IMR-90 (cell line): ENCODE measurements around the gene C14orf93. TPM values are rescaled to one million over a fixed set of nuclear protein-coding genes. Genes with fewer than 3 reads are reported as not detected.

ENCODE experiments used
- ATAC-seq: fragments of 200-7000 bp; cut with Tn5 transposase; 2 replicates; pipeline ENCODE4 v1.9.1; 2020; ENCODE audit warnings: low read depth, mild to moderate bottlenecking, moderate library complexity
- BruUV-seq: library from RNA; stranded (reverse); fragments of 400-500 nt; replicated peaks from 2 replicates; lab custom pipeline; 2021; lab: Mats Ljungman, UMichigan
- CTCF ChIA-PET: fragments of 300-600 bp; formaldehyde crosslinking; extraction: SDS; loops from one replicate; lab custom pipeline; 2021; ENCODE audit warnings: antibody characterized with exemption; lab: Yijun Ruan, JAX
- POLR2A ChIA-PET: fragments of 300-600 bp; sonication (Branson Sonifier 250); formaldehyde crosslinking; loops from one replicate; lab custom pipeline; 2022; ENCODE audit warnings: antibody characterized with exemption; ENCODE audit not compliant: unreplicated experiment; lab: Charles Lee
- DNase-seq: peaks from one replicate; pipeline ENCODE4 v3.0.0; 2013
- H2AFZ ChIP-seq: replicated peaks from 2 replicates; pipeline ENCODE3; 2013; ENCODE audit warnings: low read length, mild to moderate bottlenecking; ENCODE audit not compliant: poor library complexity
- H2AK5ac ChIP-seq: 2 replicates; pipeline ENCODE4 v1.6.1; 2013; ENCODE audit warnings: low read depth, low read length, inconsistent platforms
- H2AK9ac ChIP-seq: replicated peaks from 2 replicates; pipeline ENCODE3; 2013; ENCODE audit warnings: mild to moderate bottlenecking, low read depth, low read length, moderate library complexity; ENCODE audit not compliant: poor library complexity
- H2BK120ac ChIP-seq: 2 replicates; pipeline ENCODE4 v1.6.1; 2013; ENCODE audit warnings: low read depth, low read length, inconsistent platforms
- H2BK15ac ChIP-seq: 3 replicates; pipeline ENCODE4 v1.6.1; 2013; ENCODE audit warnings: low read depth, low read length, inconsistent platforms
- H2BK20ac ChIP-seq: 2 replicates; pipeline ENCODE4 v1.6.1; 2013; ENCODE audit warnings: low read depth, mild to moderate bottlenecking, inconsistent platforms, low read length, moderate library complexity
- H2BK5ac ChIP-seq: 2 replicates; pipeline ENCODE4 v1.6.1; 2013; ENCODE audit warnings: mild to moderate bottlenecking, low read depth, low read length, inconsistent platforms; ENCODE audit not compliant: poor library complexity, severe bottlenecking
- H3K14ac ChIP-seq: replicated peaks from 2 replicates; pipeline ENCODE4 v1.6.1; 2013; ENCODE audit warnings: low read depth, low read length, inconsistent platforms
- H3K18ac ChIP-seq: 2 replicates; pipeline ENCODE4 v1.6.1; 2013; ENCODE audit warnings: low read depth, low read length, control low read depth
- H3K23ac ChIP-seq: 2 replicates; pipeline ENCODE4 v1.6.1; 2013; ENCODE audit warnings: low read depth, low read length, inconsistent platforms
- H3K27ac ChIP-seq: 2 replicates; pipeline ENCODE4 v1.5.1; 2013; ENCODE audit warnings: mild to moderate bottlenecking, control low read depth, low read length; ENCODE audit not compliant: insufficient read depth
- H3K27me3 ChIP-seq: 2 replicates; pipeline ENCODE4 v1.6.1; 2013; ENCODE audit warnings: low read length; ENCODE audit not compliant: control insufficient read depth, insufficient read depth
- H3K36me3 ChIP-seq: 2 replicates; pipeline ENCODE4 v1.6.1; 2013; ENCODE audit warnings: low read length, mixed read lengths; ENCODE audit not compliant: control insufficient read depth, insufficient read depth
- H3K4ac ChIP-seq: 2 replicates; pipeline ENCODE4 v1.6.1; 2013; ENCODE audit warnings: low read depth, low read length, inconsistent platforms
- H3K4me1 ChIP-seq: 2 replicates; pipeline ENCODE4 v1.6.1; 2013; ENCODE audit warnings: low read length, mixed read lengths; ENCODE audit not compliant: control insufficient read depth, insufficient read depth
- H3K4me2 ChIP-seq: 2 replicates; pipeline ENCODE4 v1.6.1; 2013; ENCODE audit warnings: low read depth, mild to moderate bottlenecking, control low read depth, low read length, moderate library complexity
- H3K4me3 ChIP-seq: 2 replicates; pipeline ENCODE4 v1.5.1; 2013; ENCODE audit warnings: low read depth, mild to moderate bottlenecking, control low read depth, low read length, moderate library complexity; ENCODE audit not compliant: insufficient read depth
- H3K56ac ChIP-seq: 2 replicates; pipeline ENCODE4 v1.6.1; 2013; ENCODE audit warnings: low read length, inconsistent platforms; ENCODE audit not compliant: insufficient read depth; ENCODE audit errors: extremely low read depth
- H3K79me1 ChIP-seq, 2 experiments: 2 replicates each; pipeline ENCODE4 v1.6.1; 2013; ENCODE audit warnings: low read length in 2 of 2, inconsistent platforms in 1 of 2, low read depth in 1 of 2
- H3K9ac ChIP-seq: 2 replicates; pipeline ENCODE4 v1.6.1; 2013; ENCODE audit warnings: low read depth, low read length, control low read depth
- H3K9me1 ChIP-seq: 2 replicates; pipeline ENCODE4 v1.6.1; 2013; ENCODE audit warnings: low read length, inconsistent platforms; ENCODE audit not compliant: insufficient read depth
- H3K9me3 ChIP-seq: 2 replicates; pipeline ENCODE4 v1.6.1; 2013; ENCODE audit warnings: low read length; ENCODE audit not compliant: control insufficient read depth, insufficient read depth
- H4K20me1 ChIP-seq: 2 replicates; pipeline ENCODE4 v1.6.1; 2013; ENCODE audit warnings: low read length, inconsistent platforms; ENCODE audit not compliant: insufficient read depth
- H4K5ac ChIP-seq: 2 replicates; pipeline ENCODE4 v1.6.1; 2013; ENCODE audit warnings: mild to moderate bottlenecking, low read depth, low read length, control low read depth
- H4K8ac ChIP-seq, 2 experiments: 2 replicates each; pipeline ENCODE4 v1.6.1; 2013; ENCODE audit warnings: low read depth in 2 of 2, low read length in 2 of 2, control low read depth in 1 of 2, inconsistent platforms in 1 of 2
- H4K91ac ChIP-seq: 2 replicates; pipeline ENCODE4 v1.6.1; 2013; ENCODE audit warnings: low read depth, low read length, inconsistent platforms; ENCODE audit not compliant: insufficient read depth
- BHLHE40 ChIP-seq: fragments of 150-350 bp; IDR thresholded peaks from 2 replicates; pipeline ENCODE4 v1.6.1; 2016; ENCODE audit warnings: mild to moderate bottlenecking, low read depth, low read length
- SMC3 ChIP-seq: fragments of 150-350 bp; IDR thresholded peaks from 2 replicates; pipeline ENCODE4 v1.6.1; 2016; ENCODE audit warnings: low read depth, mild to moderate bottlenecking, antibody characterized with exemption, low read length, moderate library complexity
- WGBS, 2 experiments: methylation state at CpG; one replicate each; pipeline versions ENCODE4 v1.1.5 to v1.1.7; 2013; ENCODE audit warnings: missing lambda C conversion rate in 2 of 2; ENCODE audit not compliant: insufficient read length in 1 of 2; ENCODE audit errors: extremely low coverage in 2 of 2; 5-methylcytosine and 5-hydroxymethylcytosine counted together
- dilution Hi-C: fragments of 300-500 bp; cut with HindIII; formaldehyde crosslinking; loops from one replicate; pipeline ENCODE4 v1.14.3; 2018; ENCODE audit warnings: low sequenced_read_pairs; ENCODE audit not compliant: unreplicated experiment
- in situ Hi-C: fragments of 300-500 bp; cut with MboI; formaldehyde crosslinking; loops from 3 replicates; pipeline ENCODE4 v1.14.3; 2019; ENCODE audit warnings: low sequenced_read_pairs, inconsistent platforms, mixed read lengths
- intact Hi-C: fragments of 100-400 bp; cut with micrococcal nuclease; formaldehyde crosslinking; loops from 2 replicates; pipeline ENCODE4 v1.10.0; 2022
- polyA plus RNA-seq, 3 experiments: library from polyadenylated mRNA; depleted of rRNA; stranded (reverse); fragments of >200 nt; gene quantifications; 2 replicates each; pipeline ENCODE4 v1.2.3, GENCODE V29; 2012; ENCODE audit warnings: low replicate concordance in 1 of 3
- total RNA-seq: library from RNA; depleted of rRNA; stranded (reverse); fragments of >200 nt; gene quantifications from 2 replicates; pipeline ENCODE4 v1.2.3, GENCODE V29; 2012

C14orf93 gene
- total and polyA plus RNA-seq, 2 of the 4 experiments (the other 2 are of a cell fraction) = 5.4 to 5.7 TPM

GRCh38 chr14:22981876-22982476 lies 28.0 kb downstream of the C14orf93 start:
- Histone ChIP-seq H2BK120ac (peak overlapping the region; percentile 26; the same call in 1 of the 2 replicates), H3K36me3 (peaks cover 14% of the 10 kb centered on the region), H3K23ac (peak overlapping the region; percentile 63; the same call in 1 of the 2 replicates), H4K8ac (peak overlapping the region in 1 of 2 experiments; percentile 94; a peak in 2 of 4 replicates), H4K20me1 (peaks cover 19% of the 10 kb centered on the region), H3K4me3 (peak overlapping the region; percentile 87), H2AK9ac (peak overlapping the region; percentile 98), H3K56ac (peak overlapping the region; percentile 98; the same call in 1 of the 2 replicates), H3K4ac (peak overlapping the region; percentile 98), H3K79me1 (peaks cover 15 to 52% of the 10 kb centered on the region in 2 experiments; a peak in 3 of 4 replicates), H3K4me2 (peak overlapping the region; percentile 43), H4K5ac (peak overlapping the region; percentile 31), H3K4me1 (peaks cover 26% of the 10 kb centered on the region), H2BK5ac (peak overlapping the region; percentile 96), H2AK5ac (peak overlapping the region; percentile 88), H3K9ac (peak overlapping the region; percentile 90), H4K91ac (peak overlapping the region; percentile 92), H2BK15ac (no peak overlapping the region), H3K27me3 (no peaks in the 10 kb centered on the region), H2BK20ac (no peak overlapping the region), H3K14ac (peak overlapping the region; percentile 97), H3K18ac (peak overlapping the region; percentile 50), H2AFZ (peak overlapping the region; percentile 79), H3K27ac (peak overlapping the region; percentile 93), H3K9me1 (peaks cover 5% of the 10 kb centered on the region; the same call in 1 of the 2 replicates), H3K9me3 (no peaks in the 10 kb centered on the region)
- ATAC-seq (no peak), DNase-seq (no peak)
- in situ Hi-C loops = no loop called here
- POLR2A ChIA-PET = interaction anchor here (0.6 to 2.4 kb wide), 3 partner anchors 9 to 52 kb away, joined by 3 to 10 read pairs (median 5); no protein-coding TSS in a partner anchor
- CTCF ChIA-PET = interaction anchor here (1.1 to 1.3 kb wide), 2 partner anchors 53 to 159 kb away, joined by 3 to 4 read pairs; partner anchors contain the start of gene PRMT5
- TF ChIP-seq SMC3 = no peak
- TF ChIP-seq BHLHE40 = no peak
- dilution Hi-C loops = no loop called here
- intact Hi-C loops = loop anchor here (2.0 to 10.0 kb wide), 6 partner anchors 53 to 595 kb away; partner anchors contain the start of genes LRP10, MMP14, PRMT5 and SLC7A8
- BruUV-seq = no TSS peak
- WGBS, 2 experiments = 0% methylated on average over 16 of the region's 51 CpGs; no CpG with 5 or more reads in 1 of the 2 experiments
